Posterior cingulate gyrus (tissue), 11 donors: ENCODE data around the gene NUP50.
A peak's percentile ranks its signal among the peaks of the same experiment; 100 is the strongest.

Source experiments
- DNase-seq, 10 donors: peaks; one replicate each; pipeline versions ENCODE4 v3.0.0 to v3.0.0-alpha.2; 2020 to 2021; ENCODE audit warnings: mixed read lengths in 3 of 10
- intact Hi-C: fragments of 100-400 bp; cut with DNase I; formaldehyde crosslinking; loops from one replicate; pipeline ENCODE4 v1.15.1; 2023

NUP50 gene

DNA sequence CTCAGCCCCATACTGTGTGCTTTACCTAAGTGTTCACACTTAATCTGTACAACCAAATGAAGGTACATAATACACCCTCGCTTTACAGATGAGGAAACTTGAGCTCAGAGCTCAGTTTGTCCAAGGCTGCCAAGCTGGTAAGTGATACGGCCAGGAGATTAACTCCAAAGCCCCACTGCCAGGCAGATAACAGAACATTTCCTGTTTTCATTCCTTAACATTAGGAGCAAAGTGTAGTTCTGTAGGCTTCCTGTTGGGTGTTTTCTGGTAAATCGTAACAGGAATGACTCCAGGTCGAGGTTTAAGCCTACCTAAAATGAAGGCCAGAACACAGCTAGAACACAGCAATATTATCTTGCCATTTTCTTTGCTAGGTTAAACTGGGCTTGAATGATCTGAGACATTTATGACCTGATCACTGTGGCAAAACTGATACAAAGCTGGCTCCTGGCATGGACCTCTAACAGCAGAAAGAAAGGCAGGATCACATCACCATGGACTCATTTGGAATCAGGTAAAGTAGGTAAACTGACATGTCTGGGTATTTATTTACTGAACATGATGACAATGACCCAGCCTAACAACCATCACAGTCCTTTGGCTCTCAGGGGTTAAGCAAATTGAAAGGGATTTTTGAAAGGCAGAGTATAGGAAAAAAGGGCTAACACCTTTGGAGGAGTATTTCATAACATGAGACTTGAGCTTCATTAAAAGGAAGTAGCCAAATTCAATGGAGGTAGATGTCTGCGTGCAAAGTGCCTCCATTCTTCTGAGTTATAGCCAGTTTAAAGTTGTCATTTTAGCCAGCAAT is 3.9 kb upstream of the NUP50 start:
- intact Hi-C loops, result loop anchor here (10.0 kb wide), 2 partner anchors 75 to 105 kb away; no protein-coding TSS in a partner anchor

DNA sequence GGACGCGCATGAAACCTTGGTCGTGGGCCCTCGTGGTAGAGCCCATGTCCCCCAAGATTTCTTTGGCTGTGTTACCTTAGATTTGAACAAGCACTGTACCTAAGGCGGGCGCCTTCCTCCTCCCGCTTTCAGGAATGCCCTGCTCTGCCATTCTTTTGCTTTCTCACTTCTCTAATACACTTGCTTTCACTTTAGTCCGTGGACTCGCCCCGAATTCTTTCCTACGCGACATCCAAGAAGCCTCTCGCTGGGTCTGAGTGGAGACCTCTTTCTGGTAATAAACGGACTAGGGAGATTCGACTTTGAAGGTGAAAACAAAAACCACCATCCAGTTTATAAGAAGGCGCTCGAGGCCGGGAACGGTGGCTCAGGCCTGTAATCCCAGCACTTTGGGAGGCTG is 1.2 kb upstream of the NUP50 start:
- DNase-seq, result no peak
- intact Hi-C loops, result loop anchor here (10.0 kb wide), 2 partner anchors 72 to 102 kb away; no protein-coding TSS in a partner anchor

More for the DNA sequence above, 3.9 kb upstream of the NUP50 start:
- no peak for DNase-seq

DNA sequence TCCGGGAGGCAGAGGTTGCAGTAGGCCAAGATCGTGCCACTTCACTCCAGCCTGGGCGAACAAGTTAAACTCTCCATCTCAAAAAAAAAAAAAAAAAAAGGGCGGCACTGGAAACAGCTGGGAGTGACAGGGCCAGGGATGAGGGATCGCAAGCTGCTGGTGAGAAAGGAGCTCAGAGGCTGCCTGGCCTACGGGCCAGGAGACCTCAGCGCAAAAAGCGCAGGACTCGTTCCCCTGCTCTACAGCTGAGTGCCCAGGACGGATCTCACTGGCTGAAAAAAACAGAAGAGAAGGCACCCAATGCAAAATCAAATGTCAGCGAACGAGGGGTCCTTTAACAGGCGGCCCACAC is 650 bp upstream of the NUP50 start:
- intact Hi-C loops, result loop anchor here (10.0 kb wide), 2 partner anchors 72 to 102 kb away; no protein-coding TSS in a partner anchor
- no peak for DNase-seq

DNA sequence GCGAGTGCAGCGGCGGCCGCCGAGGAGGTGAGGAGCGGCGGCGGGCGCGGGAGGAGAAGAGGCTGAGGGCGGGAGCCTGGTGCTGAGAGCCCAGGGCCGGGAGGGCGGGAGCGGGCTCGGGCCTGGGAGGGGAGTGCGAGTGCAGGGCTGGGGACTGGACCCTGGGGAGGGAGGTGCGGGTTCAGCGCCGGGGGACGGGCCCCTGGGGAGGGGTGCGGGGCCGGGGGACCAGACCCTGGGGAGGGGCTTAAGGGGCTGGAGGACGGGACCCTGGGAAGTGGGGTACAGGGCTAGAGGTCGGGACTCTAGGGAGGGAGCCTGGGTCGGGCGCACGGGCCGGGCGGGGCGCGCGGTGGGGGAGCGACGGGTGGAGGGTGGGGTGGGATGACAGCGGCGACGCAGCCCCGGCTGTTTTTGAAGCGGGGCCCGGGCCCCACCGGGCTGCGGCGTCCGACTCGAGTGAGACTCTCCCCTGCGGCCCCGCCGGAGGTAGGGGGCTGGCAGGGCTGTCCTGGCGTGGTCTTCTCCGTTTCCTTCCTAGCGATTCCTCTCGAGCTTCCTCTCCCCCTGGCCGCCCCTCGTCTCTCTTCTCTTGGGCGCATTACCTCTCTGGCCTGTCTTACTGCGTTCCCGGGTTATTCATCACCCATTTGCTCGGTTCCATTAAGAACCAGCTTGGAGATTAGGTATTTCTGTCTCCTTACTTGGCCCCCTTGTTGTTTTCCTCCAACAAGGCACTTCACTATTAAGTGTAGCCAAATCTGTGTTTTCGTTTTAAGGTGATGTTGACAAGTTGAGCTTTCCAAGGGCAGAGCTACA is 754 bp downstream of the NUP50 start:
- intact Hi-C loops, result loop anchor here (10.0 kb wide), 2 partner anchors 70 to 100 kb away; no protein-coding TSS in a partner anchor
- peak in 2 of 10 donors; percentile 30 to 79 for DNase-seq

DNA sequence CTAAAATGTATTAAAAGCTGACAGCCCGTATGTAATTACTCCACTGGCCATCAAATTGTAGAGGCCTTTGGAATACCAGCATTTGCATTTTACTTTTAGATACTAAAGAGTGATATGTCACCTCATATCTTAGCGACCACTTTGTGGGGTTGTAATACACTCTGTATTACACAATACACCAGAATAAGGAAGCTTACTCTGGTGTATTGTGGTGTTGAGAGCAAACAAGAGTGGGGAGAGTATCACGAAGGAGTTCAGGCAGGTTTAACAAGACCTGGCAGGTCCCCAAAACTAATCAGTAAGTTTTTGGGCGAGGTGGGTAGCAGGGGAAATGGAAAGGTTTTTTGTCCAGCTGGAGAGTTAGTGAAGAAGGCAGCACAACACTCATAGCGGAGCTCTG is 3.2 kb downstream of the NUP50 start:
- intact Hi-C loops, result loop anchor here (10.0 kb wide), 2 partner anchors 68 to 98 kb away; no protein-coding TSS in a partner anchor

DNA sequence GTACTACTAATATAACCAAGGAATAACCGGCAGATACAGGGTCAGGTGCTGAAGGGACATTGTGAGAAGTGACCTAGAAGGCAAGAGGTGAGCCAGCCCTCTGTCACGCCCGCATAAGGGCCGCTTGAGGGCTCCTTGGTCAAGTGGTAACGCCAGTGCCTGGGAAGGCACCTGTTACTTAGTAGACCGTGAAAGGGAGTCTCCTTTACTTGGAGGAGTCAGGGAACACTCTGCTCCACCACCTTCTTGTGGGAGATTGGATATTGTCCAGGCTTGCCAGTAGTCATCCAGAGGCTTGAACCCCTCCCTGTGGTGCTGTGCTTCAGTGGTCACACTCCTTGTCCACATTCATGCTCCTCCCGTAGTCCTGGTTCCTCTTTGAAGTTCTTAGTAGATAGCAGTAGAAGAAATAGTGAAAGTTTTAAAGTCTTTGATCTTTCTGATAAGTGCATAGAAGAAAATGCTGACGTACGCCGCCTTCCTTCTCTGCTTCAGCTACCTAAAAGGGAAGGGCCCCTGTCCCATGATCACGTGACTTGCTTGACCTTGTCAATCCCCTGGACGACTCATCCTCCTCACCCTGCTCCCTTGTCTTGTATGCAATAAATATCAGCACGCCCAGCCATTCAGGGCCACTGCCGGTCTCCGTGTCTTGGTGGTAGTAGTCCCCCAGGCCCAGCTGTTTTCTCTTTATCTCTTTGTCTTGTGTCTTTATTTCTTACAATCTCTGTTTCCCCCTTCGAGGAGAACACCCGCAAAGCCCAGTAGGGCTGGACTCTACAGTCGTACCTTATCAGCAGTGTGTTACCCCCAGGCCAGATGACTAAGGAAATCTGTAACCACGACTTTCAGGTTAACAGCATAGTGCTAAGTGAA is 6.1 kb downstream of the NUP50 start:
- DNase-seq, result peak in 1 of 10 donors; percentile 28
- intact Hi-C loops, result loop anchor here (10.0 kb wide), 2 partner anchors 65 to 95 kb away; no protein-coding TSS in a partner anchor

More for the DNA sequence above, 3.2 kb downstream of the NUP50 start:
- DNase-seq, result no peak

DNA sequence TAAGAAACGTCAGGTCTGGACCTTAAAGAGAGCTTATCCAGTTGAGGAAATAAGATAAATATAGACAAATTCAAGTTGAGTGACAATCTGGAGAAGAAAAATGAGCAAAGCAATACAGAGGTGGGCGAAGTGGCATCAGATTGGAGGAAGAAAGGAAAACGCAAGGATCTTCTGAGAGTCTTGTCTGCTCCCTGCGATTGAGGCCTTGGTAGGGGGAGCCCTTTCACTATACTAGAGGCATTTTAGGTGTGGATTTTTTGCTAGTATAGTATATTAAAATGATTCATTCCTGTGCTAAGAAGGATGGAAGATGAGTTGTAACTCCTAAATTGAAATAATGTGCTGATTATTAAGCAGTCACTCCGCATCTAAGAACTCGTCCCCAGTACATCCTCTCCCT is 8.1 kb downstream of the NUP50 start:
- peak in 1 of 10 donors; percentile 16 for DNase-seq
- intact Hi-C loops, result no loop called here

DNA sequence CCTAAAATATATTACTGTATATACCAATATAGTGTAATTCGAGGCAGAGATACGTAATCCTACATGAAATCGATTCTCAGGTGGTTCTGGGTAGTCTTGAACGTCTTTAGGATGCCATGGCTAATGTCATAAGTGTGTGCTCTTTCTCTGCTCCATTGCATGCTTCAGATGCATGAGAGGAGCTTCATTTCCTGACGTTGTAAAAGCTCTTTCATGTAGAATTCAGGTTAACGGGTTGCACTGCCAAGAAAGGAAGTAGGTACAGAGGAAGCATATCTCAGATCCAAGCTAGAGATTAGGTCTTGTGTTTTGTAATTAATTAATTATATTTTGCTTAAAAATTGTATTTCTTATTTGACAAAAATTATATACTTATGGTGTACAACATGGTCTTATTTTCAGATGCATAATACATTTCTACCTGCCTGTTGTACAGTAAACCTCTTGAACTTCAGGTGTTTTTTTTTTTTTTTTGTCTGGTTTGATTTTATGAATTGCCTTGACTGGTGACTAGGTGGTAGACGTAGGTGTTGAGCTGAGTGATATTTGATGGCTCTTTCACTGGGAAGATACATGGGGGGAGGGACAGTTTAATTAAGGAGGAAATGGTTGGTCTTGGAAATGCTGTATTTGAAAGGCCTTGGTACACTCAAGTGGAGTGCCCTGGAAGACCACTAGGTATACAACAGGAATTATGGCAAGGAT is 9.3 kb downstream of the NUP50 start:
- intact Hi-C loops, result no loop called here
- DNase-seq, result no peak

DNA sequence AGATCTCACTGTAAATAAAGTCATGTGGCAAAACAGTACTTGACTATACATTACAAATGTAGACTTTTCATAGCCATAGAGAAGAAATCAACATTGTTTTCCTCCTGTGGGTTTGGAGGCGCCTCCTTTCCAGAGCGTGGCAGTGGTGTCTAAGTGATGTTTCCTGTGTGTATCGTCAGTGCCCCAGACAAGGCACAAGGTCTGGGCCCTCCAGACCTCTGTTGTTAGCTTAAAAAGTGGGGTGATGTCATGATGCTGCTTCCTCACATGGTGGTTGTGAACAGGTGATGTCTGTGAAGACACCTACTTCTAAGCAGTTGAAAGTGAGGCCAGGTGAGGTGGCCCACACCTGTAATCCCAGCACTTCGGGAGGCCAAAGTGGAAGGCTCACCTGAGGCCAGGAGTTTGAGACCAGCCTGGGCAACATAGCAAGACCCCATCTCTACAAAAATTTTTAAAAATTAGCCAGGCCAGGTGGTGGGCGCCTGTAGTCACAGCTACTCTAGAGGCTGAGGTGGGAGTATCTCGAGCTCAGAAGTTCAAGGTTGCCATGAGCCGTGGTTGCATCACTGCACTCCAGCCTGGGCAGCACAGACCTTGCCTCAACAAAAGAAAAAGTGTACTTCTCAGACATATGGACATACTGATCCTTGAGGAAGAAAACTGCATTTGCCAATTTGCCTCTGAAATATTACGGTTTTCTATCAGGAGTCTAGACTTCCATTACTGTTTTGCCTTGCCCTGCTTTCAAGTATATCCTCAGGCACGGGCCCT is 15.7 kb downstream of the NUP50 start:
- peak in 1 of 10 donors; percentile 12 for DNase-seq
- intact Hi-C loops, result no loop called here

DNA sequence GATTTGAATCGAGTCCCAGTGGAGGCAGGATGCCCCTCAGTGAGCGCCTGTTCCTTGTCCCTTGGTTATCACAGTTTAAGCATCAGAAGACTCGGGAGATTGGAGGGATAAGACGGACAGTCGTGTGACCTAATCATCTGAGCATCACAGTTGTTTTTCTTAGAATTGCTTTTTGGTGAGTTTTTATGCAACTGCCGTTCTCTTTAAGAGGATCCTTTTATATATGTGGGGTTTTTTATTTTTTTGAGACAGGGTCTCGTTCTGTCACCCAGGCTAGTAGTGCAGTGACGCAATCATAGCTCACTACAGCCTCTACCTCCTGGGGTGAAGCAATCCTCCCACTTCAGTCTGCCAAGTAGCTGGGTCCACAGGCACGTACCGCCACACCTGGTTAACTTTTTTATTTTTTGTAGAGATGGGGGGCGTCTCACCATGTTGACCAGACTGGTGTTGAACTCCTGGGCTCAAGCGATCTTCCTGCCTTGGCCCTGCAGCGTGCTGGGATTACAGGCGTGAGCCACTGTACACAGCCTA is 16.5 kb downstream of the NUP50 start:
- peak in 1 of 10 donors; percentile 35 for DNase-seq
- intact Hi-C loops, result no loop called here

DNA sequence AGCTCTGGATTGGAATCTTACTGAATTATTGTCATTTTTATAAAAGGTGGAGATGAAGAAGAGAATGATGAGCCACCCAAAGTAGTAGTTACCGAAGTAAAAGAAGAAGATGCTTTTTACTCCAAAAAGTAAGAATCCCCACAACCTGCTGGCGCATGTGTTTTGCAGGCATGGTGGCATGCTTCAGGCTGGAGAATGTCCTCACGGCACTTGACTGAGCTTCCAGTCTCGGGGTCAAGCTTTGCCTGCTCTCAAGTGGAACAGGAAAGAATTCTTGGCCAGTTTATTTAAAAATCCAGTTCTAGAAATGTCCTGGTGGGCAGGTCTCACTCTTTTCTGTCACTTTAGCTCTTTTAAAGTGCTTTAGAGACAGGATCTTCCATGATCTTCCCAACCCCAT is 17.5 kb downstream of the NUP50 start:
- intact Hi-C loops, result no loop called here
- no peak for DNase-seq

DNA sequence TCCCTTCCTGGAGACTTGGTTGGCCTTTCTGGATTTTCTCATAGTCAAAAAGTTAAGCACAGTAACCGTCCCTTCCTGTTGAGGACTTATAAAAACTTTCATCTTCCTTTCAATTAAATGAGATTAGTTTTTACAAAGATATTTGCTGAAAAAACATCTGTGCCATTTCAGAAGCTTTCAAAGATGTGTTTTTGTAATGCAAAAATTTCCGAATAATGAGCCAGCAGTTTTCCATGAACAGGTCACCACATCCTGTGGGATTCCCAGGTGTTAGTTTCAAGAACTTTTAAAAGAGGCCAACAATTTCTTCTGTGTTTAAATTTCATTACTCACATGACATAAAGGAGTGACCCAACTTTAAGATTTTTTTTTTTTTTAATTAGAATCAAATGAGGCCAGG is 18.0 kb downstream of the NUP50 start:
- intact Hi-C loops, result no loop called here
- no peak for DNase-seq

DNA sequence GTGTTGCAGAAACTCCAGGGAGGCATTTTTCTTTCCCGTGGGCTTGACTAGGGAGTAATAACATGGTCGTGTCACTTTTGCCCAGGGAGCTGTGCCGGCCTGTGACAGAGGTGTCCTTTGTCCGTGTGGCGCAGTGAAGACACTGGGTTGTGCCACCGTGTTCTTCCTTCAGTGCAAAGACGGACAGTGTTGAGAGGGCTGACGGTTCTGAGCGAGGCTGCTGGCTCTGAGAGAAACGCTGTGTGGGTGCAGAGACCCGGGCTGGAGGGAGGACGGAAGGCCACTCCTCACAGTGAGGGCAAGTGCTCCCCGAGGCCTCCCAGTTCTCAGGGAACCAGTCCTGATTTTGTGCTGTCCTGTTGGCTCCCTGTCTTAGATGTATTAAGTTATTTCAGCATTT is 20.2 kb downstream of the NUP50 start:
- DNase-seq, result no peak
- intact Hi-C loops, result no loop called here

DNA sequence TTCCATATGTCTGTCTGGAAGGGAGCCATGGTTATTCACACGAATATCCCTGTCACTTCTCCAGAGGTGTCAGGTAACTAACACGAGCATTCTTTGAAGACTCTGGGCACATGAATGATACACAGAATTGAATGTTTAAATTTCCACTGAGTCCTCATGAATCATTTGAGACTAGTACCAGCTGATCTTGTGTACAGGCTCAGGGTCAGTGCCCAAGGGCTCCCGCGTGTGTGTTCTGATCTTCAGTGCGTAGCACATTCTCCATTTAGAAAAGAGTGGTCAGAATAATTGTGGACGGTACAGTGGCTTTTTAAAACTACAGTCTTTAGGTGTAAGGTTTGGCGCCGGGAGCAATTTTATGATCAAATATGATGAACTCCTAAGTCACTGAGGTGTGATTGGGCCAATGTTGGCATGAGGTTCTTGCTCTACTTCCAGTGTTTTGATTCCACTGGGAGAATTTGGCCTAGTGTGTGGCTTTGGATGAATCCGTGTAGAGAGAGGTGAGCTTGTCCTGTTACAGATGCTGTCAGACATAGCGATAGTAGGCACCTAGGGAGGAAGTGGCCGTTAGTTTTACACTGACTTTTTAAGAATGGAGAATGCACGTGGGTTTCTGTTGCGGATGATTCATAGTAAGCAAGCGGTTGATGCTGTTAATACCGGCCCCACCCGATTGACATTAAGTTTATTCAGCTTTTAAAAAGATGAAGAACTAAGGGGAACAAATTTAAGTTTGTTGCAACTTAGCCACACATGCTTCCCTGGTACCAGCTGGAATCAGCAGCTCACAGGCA is 22.2 kb downstream of the NUP50 start:
- intact Hi-C loops, result no loop called here

DNA sequence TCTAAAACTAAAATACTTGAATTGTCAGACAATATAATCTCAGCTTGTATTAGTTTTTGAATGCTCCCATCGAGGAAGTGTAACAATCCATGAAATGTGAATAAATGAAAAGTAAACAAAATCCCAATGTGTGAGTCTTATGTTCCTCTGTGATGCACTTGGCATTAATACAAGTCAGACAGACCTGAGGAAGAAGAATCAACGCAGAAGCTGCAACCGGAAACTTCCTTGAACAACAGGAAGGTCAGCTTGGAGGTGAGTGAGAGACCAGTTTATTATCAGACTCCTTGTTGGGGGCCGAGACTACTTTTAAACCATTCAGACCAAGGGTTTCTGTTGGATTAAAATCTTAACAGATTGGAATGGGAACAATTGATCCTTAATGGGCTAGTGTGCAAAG is 24.2 kb downstream of the NUP50 start:
- intact Hi-C loops, result no loop called here
- no peak for DNase-seq

More for the DNA sequence above, 22.2 kb downstream of the NUP50 start:
- no peak for DNase-seq

DNA sequence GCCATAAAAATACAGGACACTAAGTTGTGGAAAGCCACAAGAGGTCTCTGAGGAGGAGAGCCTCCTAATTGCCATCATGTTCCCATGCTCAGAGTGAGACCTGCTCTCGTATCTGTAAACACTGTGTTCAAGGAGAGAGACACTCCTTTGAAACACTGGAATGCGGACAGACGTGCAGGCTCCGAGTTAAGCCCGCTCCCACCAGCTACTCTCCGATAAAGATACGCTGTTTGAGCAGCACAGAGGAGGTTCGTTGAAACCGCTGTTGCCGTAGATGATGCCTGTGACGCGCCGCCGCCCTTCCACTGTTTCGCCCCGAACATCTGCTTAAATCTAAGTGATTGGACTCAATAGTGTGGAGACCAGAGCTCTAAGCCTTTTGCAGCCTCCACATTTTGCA is 25.1 kb downstream of the NUP50 start:
- intact Hi-C loops, result no loop called here
- DNase-seq, result peak in 1 of 10 donors; percentile 74

DNA sequence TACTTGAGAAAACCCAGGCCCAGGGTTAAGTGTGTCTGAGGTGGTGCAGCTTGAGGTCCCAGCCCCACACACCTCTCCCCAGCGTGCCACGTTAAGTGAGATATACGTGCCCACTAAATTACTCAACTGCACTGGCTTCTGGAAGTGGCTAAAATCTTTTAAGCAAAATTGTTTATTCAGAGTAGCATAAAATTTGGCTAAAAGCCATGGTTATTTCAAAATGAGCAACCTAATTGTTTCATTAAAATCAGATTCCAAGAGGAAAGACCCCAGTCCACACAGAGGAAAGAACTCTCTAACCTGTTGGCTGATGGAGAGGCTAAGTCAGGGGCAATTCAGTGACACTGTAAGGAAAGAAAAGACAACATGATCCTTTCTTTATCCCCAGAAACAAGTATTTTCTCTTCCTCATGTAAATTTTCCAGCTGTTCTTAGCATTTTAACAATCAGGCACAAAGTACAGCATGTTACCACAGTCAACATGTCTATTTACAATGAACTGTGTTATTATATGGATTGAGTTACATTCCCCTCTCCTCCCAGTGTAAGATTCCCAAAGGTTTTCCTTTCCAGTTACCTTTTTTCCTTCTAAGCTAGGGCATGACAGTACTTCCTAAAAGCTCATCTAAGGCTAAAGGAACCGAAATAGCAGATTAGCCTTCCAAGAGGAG is 26.6 kb downstream of the NUP50 start:
- intact Hi-C loops, result no loop called here
- no peak for DNase-seq
